Activated naive CD8-positive, alpha-beta T cell treated with anti-CD3 and anti-CD28 coated beads for 36 hours (primary cell): Measurements from ENCODE around the gene PRR14L. TPM values are rescaled to one million over a fixed set of nuclear protein-coding genes. Genes with fewer than 3 reads are reported as not detected.
"Not testable (repeated sequence)": the region's sequence is repeated elsewhere in the genome, so short reads cannot be mapped to it uniquely, and the experiment has no call there.

ENCODE experiments used
- DNase-seq: peaks from one replicate; pipeline ENCODE4 v3.0.0; 2021
- H3K27ac Mint-ChIP-seq: one replicate; pipeline ENCODE4 v1.8.0; 2022; ENCODE audit warnings: mild to moderate bottlenecking, moderate library complexity, mixed read lengths
- H3K27me3 Mint-ChIP-seq: one replicate; pipeline ENCODE4 v1.8.0; 2022; ENCODE audit warnings: mild to moderate bottlenecking, mixed read lengths
- H3K36me3 Mint-ChIP-seq: one replicate; pipeline ENCODE4 v1.8.0; 2021; ENCODE audit warnings: mild to moderate bottlenecking, mixed read lengths
- H3K4me1 Mint-ChIP-seq: one replicate; pipeline ENCODE4 v1.8.0; 2021; ENCODE audit warnings: mixed read lengths
- H3K4me3 Mint-ChIP-seq: one replicate; pipeline ENCODE4 v1.8.0; 2022; ENCODE audit warnings: mild to moderate bottlenecking, moderate library complexity, mixed read lengths
- H3K9me3 Mint-ChIP-seq: one replicate; pipeline ENCODE4 v1.8.0; 2022; ENCODE audit warnings: mixed read lengths
- total RNA-seq, 2 experiments: library from RNA; stranded (reverse); gene quantifications; one replicate each; pipeline ENCODE4 v1.2.3, GENCODE V29; 2021

PRR14L gene
- total RNA-seq, 2 experiments from 2014 or later: 34.7 to 38.3 TPM

DNA sequence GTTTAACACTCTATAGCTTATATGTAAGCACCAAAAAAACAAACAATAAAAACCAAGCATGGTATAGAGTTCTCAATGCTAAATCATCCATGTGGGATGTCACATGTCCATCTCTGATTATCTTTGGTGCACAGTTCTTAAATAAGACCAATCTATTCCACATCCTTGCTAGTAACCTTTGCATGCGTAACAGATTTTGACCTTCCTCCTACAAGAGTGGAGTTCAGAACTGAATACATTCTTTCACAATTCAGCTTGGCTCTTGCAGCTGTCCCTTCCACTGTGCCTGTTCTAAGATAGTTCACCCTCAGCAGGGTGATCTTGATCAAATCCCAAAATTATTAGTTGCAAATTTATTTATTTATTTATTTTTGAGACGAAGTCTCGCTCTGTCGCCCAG is 21.1 kb downstream of the PRR14L start:
- Mint-ChIP-seq H3K4me3 (no peak overlapping the region), H3K36me3 (peaks cover 9% of the 10 kb centered on the region), H3K27me3 (no peaks in the 10 kb centered on the region), H3K9me3 (no peaks in the 10 kb centered on the region), H3K27ac (no peak overlapping the region), H3K4me1 (peaks cover 11% of the 10 kb centered on the region)
- no peak for DNase-seq

DNA sequence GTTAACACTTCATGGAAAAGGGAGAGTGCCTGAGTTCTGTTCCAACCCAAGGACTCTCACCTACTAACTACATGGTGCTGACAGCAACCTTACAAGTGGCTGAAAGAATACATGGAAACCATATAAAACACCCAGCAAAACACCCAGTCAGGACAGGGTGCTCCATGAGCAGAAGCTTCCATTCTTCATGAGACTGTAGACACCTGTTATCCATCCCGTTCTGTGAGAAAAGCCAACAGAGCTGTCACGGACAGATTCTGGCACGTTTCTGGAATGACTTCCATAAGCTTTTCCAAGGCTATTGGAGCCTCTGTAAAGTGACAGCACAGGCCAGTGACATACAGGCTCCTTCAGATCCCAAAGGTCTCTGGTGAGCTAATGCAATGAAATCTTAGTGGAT is 23.2 kb downstream of the PRR14L start:
- H3K27me3 Mint-ChIP-seq: no peaks in the 10 kb centered on the region
- no peak for DNase-seq
- peaks cover 8% of the 10 kb centered on the region for H3K36me3 Mint-ChIP-seq
- H3K4me3 Mint-ChIP-seq: no peak overlapping the region
- H3K4me1 Mint-ChIP-seq: peaks cover 2% of the 10 kb centered on the region
- no peak overlapping the region for H3K27ac Mint-ChIP-seq
- no peaks in the 10 kb centered on the region for H3K9me3 Mint-ChIP-seq

DNA sequence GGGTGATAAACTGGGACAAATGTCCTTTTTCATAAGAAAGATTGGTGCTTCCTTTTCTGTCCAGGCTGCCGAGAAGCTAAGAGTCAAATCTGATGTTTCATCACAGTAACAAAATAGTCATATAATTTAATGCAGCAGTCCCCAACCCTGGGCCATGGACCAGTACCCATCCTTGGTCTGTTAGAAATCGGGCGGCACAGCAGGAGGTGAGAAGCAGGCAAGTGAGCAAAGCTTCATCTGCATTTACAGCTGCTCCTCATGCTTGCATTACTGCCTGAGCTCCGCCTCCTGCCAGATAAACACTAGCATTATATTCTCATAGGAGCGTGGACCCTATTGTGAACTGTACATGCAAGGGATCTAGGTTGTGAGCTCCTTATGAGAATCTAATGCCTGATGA is 26.2 kb downstream of the PRR14L start:
- H3K36me3 Mint-ChIP-seq: peaks cover 11% of the 10 kb centered on the region
- H3K27ac Mint-ChIP-seq: no peak overlapping the region
- H3K9me3 Mint-ChIP-seq: no peaks in the 10 kb centered on the region
- H3K4me1 Mint-ChIP-seq: peaks cover 1% of the 10 kb centered on the region
- no peak overlapping the region for H3K4me3 Mint-ChIP-seq
- no peaks in the 10 kb centered on the region for H3K27me3 Mint-ChIP-seq
- no peak for DNase-seq

DNA sequence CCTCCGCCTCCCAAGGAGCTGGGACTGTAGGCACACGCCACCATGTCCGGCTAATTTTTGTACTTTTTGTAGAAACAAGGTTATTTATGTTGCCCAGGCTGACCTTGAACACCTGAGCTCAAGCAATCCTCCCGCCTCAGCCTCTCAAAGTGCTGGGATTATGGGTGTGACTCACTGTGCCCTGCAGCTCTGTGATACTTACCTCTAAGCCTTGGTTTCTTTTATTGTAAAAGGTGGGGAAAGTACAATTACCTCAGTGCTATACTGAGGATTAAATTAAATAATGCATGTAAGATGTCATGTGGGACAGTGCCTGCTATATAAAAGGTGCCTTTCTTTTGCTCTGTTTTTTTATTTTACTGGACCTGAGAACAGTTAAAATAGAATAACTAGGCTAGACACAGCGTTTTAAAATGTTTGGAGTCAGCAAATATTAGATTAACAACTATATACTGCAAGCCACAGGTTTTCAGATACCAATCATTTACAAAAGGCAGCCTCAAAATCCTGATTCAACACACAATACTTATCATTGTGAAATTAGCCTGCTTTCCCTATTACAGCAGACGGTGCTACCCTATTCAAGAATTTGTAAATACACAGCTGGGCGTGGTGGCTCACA is 30.0 kb downstream of the PRR14L start:
- Mint-ChIP-seq H3K4me1 (peaks cover 1% of the 10 kb centered on the region), H3K36me3 (peaks cover 27% of the 10 kb centered on the region), H3K9me3 (no peaks in the 10 kb centered on the region), H3K27me3 (no peaks in the 10 kb centered on the region), H3K4me3 (no peak overlapping the region), H3K27ac (no peak overlapping the region)
- DNase-seq: no peak

DNA sequence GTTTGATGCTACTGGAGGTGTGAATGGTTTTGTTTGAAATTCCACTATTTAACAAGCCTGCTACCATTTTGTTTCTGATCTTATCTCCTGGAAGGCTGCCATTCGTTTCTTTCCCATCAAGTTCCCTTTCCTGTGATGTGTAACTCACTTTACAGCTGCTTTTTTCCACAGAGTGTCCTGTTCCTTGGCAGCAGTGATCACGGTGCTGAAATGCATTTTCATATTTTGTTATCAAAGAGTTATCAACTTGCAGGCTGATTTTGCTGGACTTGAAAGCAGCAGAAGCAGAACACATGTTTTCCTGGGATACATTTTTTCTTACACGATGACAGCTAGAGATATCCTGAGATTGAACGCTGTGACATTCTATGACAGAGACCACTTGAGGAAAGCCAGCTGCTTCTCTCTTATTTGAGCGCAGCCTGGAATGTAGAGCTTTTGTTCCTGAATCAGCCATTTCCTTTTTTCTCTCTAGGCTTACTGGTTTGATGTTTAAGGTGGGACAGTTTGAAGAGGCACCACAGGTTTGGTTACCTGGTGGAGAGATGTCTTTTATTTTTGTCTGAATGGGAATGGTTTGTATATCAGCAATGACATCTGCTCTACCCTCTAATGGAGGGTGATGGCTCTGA is 34.7 kb downstream of the PRR14L start:
- Mint-ChIP-seq H3K9me3 (no peaks in the 10 kb centered on the region), H3K4me3 (no peak overlapping the region), H3K27me3 (no peaks in the 10 kb centered on the region), H3K4me1 (peaks cover 1% of the 10 kb centered on the region), H3K27ac (no peak overlapping the region), H3K36me3 (peaks cover 32% of the 10 kb centered on the region)
- DNase-seq: no peak

DNA sequence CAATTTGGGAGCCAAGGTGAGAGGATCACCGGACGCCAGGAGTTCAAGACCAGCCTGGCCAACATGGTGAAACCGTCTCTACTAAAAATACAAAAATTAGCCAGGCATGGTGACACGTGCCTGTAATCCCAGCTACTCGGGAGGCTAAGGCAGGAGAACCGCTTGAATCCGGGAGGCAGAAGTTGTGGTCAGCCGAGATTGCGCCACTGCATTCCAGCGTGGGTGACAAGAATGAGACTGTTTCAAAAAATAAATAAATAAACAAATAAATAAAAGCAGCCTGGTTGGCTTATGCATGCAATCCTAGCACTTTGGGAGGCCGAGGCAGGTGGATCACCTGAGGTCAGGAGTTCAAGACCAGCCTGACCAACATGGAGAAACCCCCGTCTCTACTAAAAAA is 38.7 kb downstream of the PRR14L start:
- H3K4me3 Mint-ChIP-seq, H3K9me3 Mint-ChIP-seq, H3K27ac Mint-ChIP-seq, H3K4me1 Mint-ChIP-seq, DNase-seq, H3K27me3 Mint-ChIP-seq: not testable (repeated sequence)
- H3K36me3 Mint-ChIP-seq: peaks cover 26% of the 10 kb centered on the region

DNA sequence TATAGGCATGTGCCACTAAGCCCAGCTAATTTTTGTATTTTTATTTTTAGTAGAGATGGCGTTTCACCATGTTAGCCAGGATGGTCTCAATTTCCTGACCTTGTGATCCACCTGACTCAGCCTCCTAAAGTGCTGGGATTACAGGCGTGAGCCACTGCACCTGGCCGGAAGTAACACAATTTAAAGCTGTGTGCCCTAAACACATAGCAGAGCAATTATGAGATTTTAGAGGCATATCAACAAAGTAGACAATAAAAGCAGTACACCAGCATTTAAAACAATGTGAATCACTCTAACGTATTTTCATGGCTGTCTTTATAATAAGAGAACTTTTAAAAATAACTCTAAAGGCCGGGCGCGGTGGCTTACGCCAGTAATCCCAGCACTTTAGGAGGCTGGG is 42.4 kb downstream of the PRR14L start:
- Mint-ChIP-seq H3K4me1 (no peaks in the 10 kb centered on the region), H3K27me3 (no peaks in the 10 kb centered on the region), H3K36me3 (peaks cover 13% of the 10 kb centered on the region), H3K9me3 (no peaks in the 10 kb centered on the region), H3K4me3 (no peak overlapping the region), H3K27ac (no peak overlapping the region)
- no peak for DNase-seq

DNA sequence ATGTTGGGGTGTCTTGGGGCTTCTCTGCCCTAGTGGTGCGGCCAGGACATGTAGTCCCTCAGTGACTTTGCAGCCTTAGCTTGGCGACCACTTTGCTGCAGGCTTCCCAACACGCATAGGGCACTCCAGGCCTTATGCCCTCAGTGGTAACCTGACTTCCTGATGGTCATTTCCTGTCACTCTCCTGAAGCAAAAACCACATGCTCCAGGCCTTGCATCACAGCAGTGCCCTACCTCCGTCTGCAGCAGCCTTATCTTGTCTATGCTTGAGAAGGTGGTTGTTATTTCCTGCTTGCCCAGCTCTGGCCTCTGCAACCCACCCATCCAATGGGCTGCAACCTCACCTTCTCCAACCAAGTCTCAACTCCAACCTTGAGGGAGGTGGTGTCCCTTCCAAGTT is 54.5 kb downstream of the PRR14L start:
- H3K27ac Mint-ChIP-seq: no peak overlapping the region
- peaks cover 30% of the 10 kb centered on the region for H3K36me3 Mint-ChIP-seq
- H3K4me3 Mint-ChIP-seq: no peak overlapping the region
- H3K9me3 Mint-ChIP-seq: no peaks in the 10 kb centered on the region
- DNase-seq: no peak
- H3K27me3 Mint-ChIP-seq: no peaks in the 10 kb centered on the region
- H3K4me1 Mint-ChIP-seq: peaks cover 17% of the 10 kb centered on the region

DNA sequence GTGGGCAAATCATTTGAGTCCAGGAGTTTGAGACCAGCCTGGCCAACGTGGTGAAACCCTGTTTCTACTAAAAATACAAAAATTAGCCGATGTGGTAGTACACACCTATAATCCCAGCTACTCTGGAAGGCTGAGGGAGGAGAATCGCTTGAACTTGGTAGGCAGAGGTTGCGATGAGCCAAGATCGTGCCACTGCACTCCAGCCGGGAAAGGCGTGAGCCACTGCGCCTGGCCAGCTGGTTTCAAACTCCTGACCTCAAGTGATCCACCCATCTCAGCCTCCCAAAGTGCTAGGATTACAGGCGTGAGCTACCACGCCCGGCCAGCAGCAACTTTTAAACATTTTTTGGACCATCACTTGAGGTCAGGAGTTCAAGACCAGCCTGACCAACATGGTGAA is 55.9 kb downstream of the PRR14L start:
- not testable (repeated sequence) for H3K9me3 Mint-ChIP-seq, H3K27me3 Mint-ChIP-seq, DNase-seq, H3K4me3 Mint-ChIP-seq, H3K27ac Mint-ChIP-seq
- Mint-ChIP-seq H3K4me1 (peaks cover 17% of the 10 kb centered on the region), H3K36me3 (peaks cover 34% of the 10 kb centered on the region)

DNA sequence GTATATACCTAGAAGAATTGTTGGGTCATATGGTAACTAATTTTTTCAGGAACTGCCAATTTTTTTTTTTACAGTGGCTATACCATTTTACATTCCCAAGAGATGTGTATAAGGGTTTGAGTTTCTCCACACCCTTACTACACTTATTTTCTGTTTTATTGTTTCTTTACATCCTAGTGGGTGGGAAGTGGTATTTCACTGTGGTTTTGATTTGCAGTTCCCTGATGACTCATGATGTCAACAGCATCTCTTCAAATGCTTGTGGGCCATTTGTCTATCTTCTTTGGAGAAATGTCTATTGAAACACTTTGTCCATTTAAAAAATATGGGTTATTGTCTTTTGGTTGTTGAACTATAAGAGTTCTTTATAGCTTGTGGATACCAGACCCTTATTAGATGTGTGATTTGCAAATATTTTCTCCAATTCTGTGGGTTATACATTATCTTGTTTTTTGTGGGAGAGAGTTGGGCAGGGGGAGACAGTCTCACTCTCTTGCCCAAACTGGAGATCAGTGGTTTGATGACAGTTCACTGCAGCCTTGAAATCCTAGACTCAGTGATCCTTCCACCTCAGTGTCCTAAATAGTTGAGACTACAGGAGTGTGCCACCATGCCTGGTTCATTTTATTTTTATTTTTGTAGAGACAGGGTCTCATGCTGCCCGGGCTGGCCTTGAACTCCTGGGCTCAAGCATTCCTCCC is 57.6 kb downstream of the PRR14L start:
- Mint-ChIP-seq H3K36me3 (peaks cover 38% of the 10 kb centered on the region), H3K27ac (peak overlapping the region; percentile 56), H3K4me1 (peaks cover 17% of the 10 kb centered on the region), H3K9me3 (no peaks in the 10 kb centered on the region), H3K4me3 (no peak overlapping the region), H3K27me3 (no peaks in the 10 kb centered on the region)
- no peak for DNase-seq

DNA sequence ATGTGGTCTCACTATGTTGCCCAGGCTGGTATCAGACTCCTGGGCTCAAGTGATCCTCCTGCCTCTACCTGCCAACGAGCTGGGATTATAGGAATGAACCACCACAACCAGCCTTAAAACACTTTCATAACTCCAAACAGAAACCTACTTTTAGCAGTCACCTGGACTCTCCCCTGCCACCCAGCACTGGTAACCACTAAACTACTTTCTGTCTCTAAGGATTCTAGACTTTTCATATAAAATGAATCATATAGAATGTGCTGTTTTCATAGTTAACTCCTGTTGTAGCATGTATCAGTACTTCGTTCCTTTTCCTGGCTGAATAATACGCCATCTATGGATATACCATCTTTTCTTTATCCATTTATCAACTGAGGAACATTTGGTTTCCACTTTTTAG is 58.5 kb downstream of the PRR14L start:
- H3K4me1 Mint-ChIP-seq: peaks cover 17% of the 10 kb centered on the region
- DNase-seq: no peak
- H3K27ac Mint-ChIP-seq: no peak overlapping the region
- no peak overlapping the region for H3K4me3 Mint-ChIP-seq
- peaks cover 34% of the 10 kb centered on the region for H3K36me3 Mint-ChIP-seq
- no peaks in the 10 kb centered on the region for H3K9me3 Mint-ChIP-seq
- no peaks in the 10 kb centered on the region for H3K27me3 Mint-ChIP-seq

DNA sequence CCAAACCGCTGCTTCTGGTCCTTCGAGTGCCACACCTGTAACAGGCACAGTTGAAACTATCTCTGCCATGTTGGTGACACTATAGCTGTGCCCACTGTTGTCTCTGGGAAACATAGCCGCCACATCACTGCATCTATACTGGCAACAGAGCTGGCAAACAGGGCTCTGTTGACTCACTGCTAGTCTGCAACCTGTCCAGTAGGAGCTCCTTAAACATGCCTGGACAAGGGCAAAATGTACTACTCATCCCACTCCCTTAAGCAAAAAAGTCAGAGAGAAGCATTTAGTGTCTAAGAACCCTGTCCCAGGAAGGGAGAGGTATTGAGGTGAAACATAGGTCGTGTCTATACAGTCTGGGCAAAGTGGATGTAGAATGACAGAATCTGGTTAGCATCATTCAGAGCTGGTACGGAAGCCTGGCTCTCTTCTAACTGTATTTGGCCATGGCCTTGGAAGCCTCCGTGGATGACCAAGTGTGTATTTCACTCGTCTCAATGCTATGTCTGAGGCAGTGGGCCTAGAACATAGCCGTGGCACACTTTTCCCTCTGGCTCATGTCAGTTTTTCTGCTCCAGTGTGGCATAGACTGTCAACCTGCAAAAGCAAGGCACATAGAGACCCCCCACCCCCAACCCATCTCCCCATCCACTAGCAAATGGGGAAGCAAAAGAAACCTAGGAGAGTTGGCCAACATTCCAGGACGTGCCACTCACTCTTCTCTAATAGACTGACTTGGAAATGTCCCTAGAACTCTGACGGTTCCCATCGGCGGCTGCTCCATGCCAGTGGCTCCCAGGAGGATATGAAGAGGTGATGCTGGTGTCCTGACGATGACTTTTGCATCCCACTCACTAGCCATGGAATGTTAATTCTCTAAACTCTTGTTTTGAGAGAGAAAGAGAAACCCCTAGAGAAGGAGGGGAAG is 66.5 kb downstream of the PRR14L start:
- H3K9me3 Mint-ChIP-seq: no peaks in the 10 kb centered on the region
- H3K4me3 Mint-ChIP-seq: no peak overlapping the region
- H3K36me3 Mint-ChIP-seq: peaks cover 10% of the 10 kb centered on the region
- H3K4me1 Mint-ChIP-seq: peaks cover 3% of the 10 kb centered on the region
- H3K27me3 Mint-ChIP-seq: no peaks in the 10 kb centered on the region
- no peak overlapping the region for H3K27ac Mint-ChIP-seq
- DNase-seq: no peak

DNA sequence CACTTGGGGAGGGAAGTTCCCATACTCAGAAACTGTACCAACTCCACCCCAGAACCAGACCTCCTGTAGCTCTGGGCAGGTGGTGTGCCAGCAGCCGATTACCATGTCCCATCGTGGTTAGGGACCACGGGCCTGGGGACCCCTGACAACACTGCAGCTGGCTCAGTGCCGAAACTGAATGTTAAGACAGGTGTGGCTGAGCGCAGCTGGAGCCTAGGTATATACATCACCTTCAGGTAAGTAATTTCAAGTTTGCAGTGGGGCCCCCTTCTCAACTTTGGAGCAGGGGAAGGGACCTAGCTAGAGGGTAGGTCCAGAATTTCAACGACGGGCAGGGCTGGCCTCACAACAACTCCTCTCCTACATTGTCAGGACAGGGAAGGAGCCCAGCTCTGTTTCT is 67.2 kb downstream of the PRR14L start:
- Mint-ChIP-seq H3K4me3 (no peak overlapping the region), H3K9me3 (no peaks in the 10 kb centered on the region), H3K27ac (no peak overlapping the region), H3K4me1 (peaks cover 3% of the 10 kb centered on the region), H3K36me3 (peaks cover 5% of the 10 kb centered on the region), H3K27me3 (no peaks in the 10 kb centered on the region)
- no peak for DNase-seq

DNA sequence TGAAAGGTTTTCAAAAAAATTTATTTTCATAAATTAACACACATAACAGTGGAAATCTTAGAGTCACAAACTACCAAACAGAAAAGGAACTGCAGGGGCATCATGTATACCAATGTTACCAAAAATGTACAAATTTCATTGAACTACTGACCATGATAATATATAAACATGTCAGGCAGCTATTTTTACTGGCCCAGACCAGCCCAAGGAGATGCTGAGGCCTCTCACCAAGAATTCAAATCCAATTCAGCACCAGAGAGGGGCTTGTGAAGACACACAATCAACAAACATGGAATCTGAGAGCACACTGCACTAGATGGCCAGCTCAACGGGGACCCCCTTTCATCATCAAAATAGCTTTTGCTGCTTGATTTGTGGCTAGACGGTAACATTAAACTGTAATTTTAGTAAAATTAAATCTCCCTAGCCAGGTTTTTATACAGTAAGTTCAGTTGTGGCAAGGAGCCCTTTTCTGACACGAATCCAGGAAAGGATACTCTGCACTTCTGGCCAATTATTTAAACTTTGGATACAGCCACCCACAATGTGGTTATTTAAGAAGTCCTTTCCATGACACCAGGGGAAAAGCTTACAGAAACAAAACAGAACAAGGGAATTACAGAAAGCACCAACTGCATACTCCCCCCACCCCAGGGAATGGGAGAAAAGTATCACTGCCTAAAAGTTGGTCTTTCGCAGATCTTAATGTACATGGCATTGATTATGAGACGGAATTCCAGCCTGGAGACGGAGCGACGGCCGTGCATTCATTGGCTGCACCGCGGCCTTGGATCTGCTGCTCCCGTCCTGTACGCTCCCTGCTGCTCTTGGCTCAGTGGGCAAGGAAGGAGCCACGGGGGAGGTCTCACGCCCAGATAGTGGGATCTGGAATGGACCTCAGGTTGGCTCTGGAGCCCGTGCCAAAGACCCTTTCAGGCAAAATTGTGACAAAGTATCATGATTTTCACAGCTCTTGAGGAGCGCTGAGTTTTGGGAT is 68.3 kb downstream of the PRR14L start:
- peaks cover 8% of the 10 kb centered on the region for H3K36me3 Mint-ChIP-seq
- DNase-seq: no peak
- no peak overlapping the region for H3K4me3 Mint-ChIP-seq
- peaks cover 7% of the 10 kb centered on the region for H3K4me1 Mint-ChIP-seq
- no peak overlapping the region for H3K27ac Mint-ChIP-seq
- H3K9me3 Mint-ChIP-seq: no peaks in the 10 kb centered on the region
- no peaks in the 10 kb centered on the region for H3K27me3 Mint-ChIP-seq
